GM12873 (cell line): Measurements from ENCODE around the gene COG1.

Experiments used
- CTCF ChIP-seq: IDR thresholded peaks from 2 replicates; pipeline ENCODE4 v1.5.1; 2012; ENCODE audit warnings: low read depth, mild to moderate bottlenecking, moderate library complexity, low read length, control low read depth; ENCODE audit not compliant: insufficient read depth; ENCODE audit errors: missing control alignments

Gene COG1

GRCh38 chr17:73198201-73198929, 5.5 kb downstream of the COG1 start:
- no peak for TF ChIP-seq CTCF

- TF ChIP-seq CTCF, result no peak
Measured at GRCh38 chr17:73198930-73199260, 6.0 kb downstream of the COG1 start.

GRCh38 chr17:73199751-73200317, 7.0 kb downstream of the COG1 start:
- TF ChIP-seq CTCF, result no peak

- TF ChIP-seq CTCF, result no peak
Measured at GRCh38 chr17:73200476-73200875, 7.6 kb downstream of the COG1 start.

- no peak for TF ChIP-seq CTCF
Measured at GRCh38 chr17:73201215-73202069, 8.6 kb downstream of the COG1 start.

GRCh38 chr17:73203135-73203787, 10.4 kb downstream of the COG1 start:
- TF ChIP-seq CTCF, result no peak
